GM19372 (cell line): ENCODE data around the gene BTBD3.
A peak's percentile ranks its signal among the peaks of the same experiment; 100 is the strongest.

Experiments
- ATAC-seq: cut with Tn5 transposase; IDR thresholded peaks from one replicate; pipeline ENCODE4 v1.9.1; 2021; ENCODE audit warnings: mild to moderate bottlenecking, low read depth, moderate library complexity; ENCODE audit not compliant: unreplicated experiment

The BTBD3 gene

GRCh38 chr20:11917663-11918062 lies at the start of gene BTBD3:
Gene BTBD3 (plus strand): TSS chr20:11917893. CDS start chr20:11918276, 383 bp downstream.
- ATAC-seq: peak; percentile 97

- ATAC-seq: no peak
These were observed 48.1 kb upstream of the BTBD3 start for GRCh38 chr20:11869641-11870040.

- no peak for ATAC-seq
These were observed 47.3 kb upstream of the BTBD3 start for GRCh38 chr20:11870411-11870810.

- no peak for ATAC-seq
These were observed 41.1 kb upstream of the BTBD3 start for GRCh38 chr20:11876555-11876954.

GRCh38 chr20:11880680-11881079 lies 37.0 kb upstream of the BTBD3 start:
- ATAC-seq: no peak

- no peak for ATAC-seq
These were observed 36.2 kb upstream of the BTBD3 start for GRCh38 chr20:11881449-11881848.

- no peak for ATAC-seq
These were observed 35.0 kb upstream of the BTBD3 start for GRCh38 chr20:11882651-11883050.

GRCh38 chr20:11888648-11889047 lies 29.0 kb upstream of the BTBD3 start:
- ATAC-seq: no peak

- ATAC-seq: peak; percentile 61
These were observed 27.2 kb upstream of the BTBD3 start for GRCh38 chr20:11890331-11891076.

- ATAC-seq: peak; percentile 30
These were observed 26.5 kb upstream of the BTBD3 start for GRCh38 chr20:11891077-11891775.

- peak; percentile 48 for ATAC-seq
These were observed 25.7 kb upstream of the BTBD3 start for GRCh38 chr20:11891776-11892545.

GRCh38 chr20:11894062-11894461 lies 23.6 kb upstream of the BTBD3 start:
- ATAC-seq: no peak

GRCh38 chr20:11895861-11896387 lies 21.8 kb upstream of the BTBD3 start:
- no peak for ATAC-seq

- ATAC-seq: no peak
These were observed 16.6 kb upstream of the BTBD3 start for GRCh38 chr20:11901127-11901526.

GRCh38 chr20:11902285-11902697 lies 15.4 kb upstream of the BTBD3 start:
- no peak for ATAC-seq

GRCh38 chr20:11905460-11906179 lies 12.1 kb upstream of the BTBD3 start:
- ATAC-seq: no peak

- no peak for ATAC-seq
These were observed 10.8 kb upstream of the BTBD3 start for GRCh38 chr20:11906626-11907480.

- no peak for ATAC-seq
These were observed 10.1 kb upstream of the BTBD3 start for GRCh38 chr20:11907621-11908020.

- ATAC-seq: no peak
These were observed 5.6 kb upstream of the BTBD3 start for GRCh38 chr20:11912013-11912658.
